Peyer's patch (tissue), 4 donors: ENCODE measurements around the gene ZNF710. TPM values are rescaled to one million over a fixed set of nuclear protein-coding genes. Genes with fewer than 3 reads are reported as not detected.

Source experiments
- DNase-seq, 3 donors: peaks; one replicate each; pipeline ENCODE4 v3.0.0-alpha.2; 2017 to 2019
- H3K27ac ChIP-seq, 4 donors: fragments of 200-600 bp; sonication (generic); one replicate each; pipeline ENCODE4 v1.5.1; 2016 to 2019
- H3K27me3 ChIP-seq, 2 donors: fragments of 200-600 bp; sonication (generic); one replicate each; pipeline ENCODE4 v1.5.1; 2019
- H3K36me3 ChIP-seq, 3 donors: fragments of 200-600 bp; sonication (generic); one replicate each; pipeline ENCODE4 v1.5.1; 2016 to 2019
- H3K4me1 ChIP-seq, 4 donors: fragments of 200-600 bp; sonication (generic); one replicate each; pipeline ENCODE4 v1.5.1; 2016 to 2019
- H3K4me3 ChIP-seq, 4 donors: fragments of 200-600 bp; sonication (generic); 1 replicate in 3 of 4; 2 replicates in 1 of 4; pipeline ENCODE4 v1.5.1; 2016 to 2019; ENCODE audit warnings: mild to moderate bottlenecking in 1 of 4
- H3K9me3 ChIP-seq, 4 donors: fragments of 200-600 bp; sonication (generic); one replicate each; pipeline ENCODE4 v1.5.1; 2016 to 2019; ENCODE audit warnings: mild to moderate bottlenecking in 1 of 4
- POLR2A ChIP-seq, 2 donors: fragments of 450-650 bp; IDR thresholded peaks; one replicate each; pipeline ENCODE4 v1.5.1; 2017; ENCODE audit warnings: antibody characterized with exemption in 2 of 2, mild to moderate bottlenecking in 2 of 2, moderate library complexity in 2 of 2
- total RNA-seq, 4 donors: library from RNA; depleted of rRNA; stranded (reverse); fragments of >200 nt; gene quantifications; one replicate each; pipeline ENCODE4 v1.1.0, GENCODE V29; 2016
- TF ChIP-seq, protein P1 (sequence below), 6 experiments: fragments of 450-650 bp in 4 of 6; fragments of 200-600 bp in 2 of 6; sonication (generic) in 1 of 6; IDR thresholded peaks; one replicate each; pipeline ENCODE4 v1.5.1; 2017 to 2019; ENCODE audit warnings: antibody characterized with exemption in 6 of 6, mild to moderate bottlenecking in 3 of 6, moderate library complexity in 1 of 6

The ZNF710 gene
- total RNA-seq, 4 donors from 2014 or later, result 19.8 to 31.3 (median 23.2) TPM

DNA sequence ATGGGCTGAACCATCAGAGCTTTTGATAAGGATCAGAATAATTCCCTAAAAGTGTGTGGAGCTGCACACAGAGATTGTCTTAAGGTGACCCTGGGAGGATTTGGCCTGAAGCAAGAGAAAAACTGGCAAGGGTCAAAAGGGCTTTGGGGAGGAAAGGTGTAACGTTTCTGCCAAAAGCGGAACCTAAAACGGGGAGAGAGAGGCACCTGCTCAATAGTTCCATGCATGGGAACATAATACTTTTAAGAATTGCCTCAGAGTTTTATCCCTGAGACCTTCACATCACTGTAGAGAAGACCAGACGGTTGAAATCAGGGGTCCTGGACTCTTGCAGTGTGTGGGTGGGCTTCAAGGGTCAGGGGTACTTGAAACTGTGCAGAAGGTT lies 5.9 kb downstream of the ZNF710 start:
- Histone ChIP-seq H3K36me3 (no peaks in the 10 kb centered on the region), H3K27ac (no peak overlapping the region), H3K9me3 (peaks cover 0 to 5% (median 0%) of the 10 kb centered on the region in 4 donors), H3K4me3 (no peak overlapping the region), H3K4me1 (peaks cover 0 to 51% (median 4%) of the 10 kb centered on the region in 4 donors), H3K27me3 (no peaks in the 10 kb centered on the region)
- no peak for DNase-seq
- TF ChIP-seq, protein P1, sequence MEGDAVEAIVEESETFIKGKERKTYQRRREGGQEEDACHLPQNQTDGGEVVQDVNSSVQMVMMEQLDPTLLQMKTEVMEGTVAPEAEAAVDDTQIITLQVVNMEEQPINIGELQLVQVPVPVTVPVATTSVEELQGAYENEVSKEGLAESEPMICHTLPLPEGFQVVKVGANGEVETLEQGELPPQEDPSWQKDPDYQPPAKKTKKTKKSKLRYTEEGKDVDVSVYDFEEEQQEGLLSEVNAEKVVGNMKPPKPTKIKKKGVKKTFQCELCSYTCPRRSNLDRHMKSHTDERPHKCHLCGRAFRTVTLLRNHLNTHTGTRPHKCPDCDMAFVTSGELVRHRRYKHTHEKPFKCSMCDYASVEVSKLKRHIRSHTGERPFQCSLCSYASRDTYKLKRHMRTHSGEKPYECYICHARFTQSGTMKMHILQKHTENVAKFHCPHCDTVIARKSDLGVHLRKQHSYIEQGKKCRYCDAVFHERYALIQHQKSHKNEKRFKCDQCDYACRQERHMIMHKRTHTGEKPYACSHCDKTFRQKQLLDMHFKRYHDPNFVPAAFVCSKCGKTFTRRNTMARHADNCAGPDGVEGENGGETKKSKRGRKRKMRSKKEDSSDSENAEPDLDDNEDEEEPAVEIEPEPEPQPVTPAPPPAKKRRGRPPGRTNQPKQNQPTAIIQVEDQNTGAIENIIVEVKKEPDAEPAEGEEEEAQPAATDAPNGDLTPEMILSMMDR (IDR thresholded peaks at IDR 0.05), result no peak
- no peak for TF ChIP-seq POLR2A (IDR thresholded peaks at IDR 0.05)

DNA sequence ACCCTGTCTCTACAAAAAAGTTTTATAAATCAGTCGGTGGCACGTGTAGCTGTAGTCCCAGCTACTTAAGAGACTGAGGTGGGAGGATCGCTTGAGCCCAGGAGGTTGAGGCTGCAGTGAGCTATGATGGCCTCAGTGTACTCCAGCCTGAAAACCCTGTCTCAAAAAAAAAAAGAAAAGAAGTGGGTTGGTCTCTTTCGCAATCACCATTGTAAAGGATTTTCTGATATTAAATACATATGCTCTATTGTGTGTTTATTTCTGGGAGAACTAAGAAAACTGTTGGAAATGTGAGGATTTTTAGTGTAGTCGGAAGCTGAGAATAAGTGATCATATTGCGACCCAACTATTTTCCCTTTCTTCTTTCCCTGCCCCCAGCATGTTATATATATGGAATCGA lies 7.5 kb downstream of the ZNF710 start:
- DNase-seq, result no peak
- no peak overlapping the region for H3K27ac ChIP-seq
- H3K27me3 ChIP-seq, result no peaks in the 10 kb centered on the region
- H3K4me3 ChIP-seq, result no peak overlapping the region
- TF ChIP-seq POLR2A (IDR thresholded peaks at IDR 0.05), result no peak
- TF ChIP-seq, protein P1 (IDR thresholded peaks at IDR 0.05), result no peak
- H3K4me1 ChIP-seq, result peaks cover 0 to 43% (median 7%) of the 10 kb centered on the region in 4 donors
- H3K36me3 ChIP-seq, result no peaks in the 10 kb centered on the region
- H3K9me3 ChIP-seq, result peaks cover 0 to 7% (median 0%) of the 10 kb centered on the region in 4 donors

DNA sequence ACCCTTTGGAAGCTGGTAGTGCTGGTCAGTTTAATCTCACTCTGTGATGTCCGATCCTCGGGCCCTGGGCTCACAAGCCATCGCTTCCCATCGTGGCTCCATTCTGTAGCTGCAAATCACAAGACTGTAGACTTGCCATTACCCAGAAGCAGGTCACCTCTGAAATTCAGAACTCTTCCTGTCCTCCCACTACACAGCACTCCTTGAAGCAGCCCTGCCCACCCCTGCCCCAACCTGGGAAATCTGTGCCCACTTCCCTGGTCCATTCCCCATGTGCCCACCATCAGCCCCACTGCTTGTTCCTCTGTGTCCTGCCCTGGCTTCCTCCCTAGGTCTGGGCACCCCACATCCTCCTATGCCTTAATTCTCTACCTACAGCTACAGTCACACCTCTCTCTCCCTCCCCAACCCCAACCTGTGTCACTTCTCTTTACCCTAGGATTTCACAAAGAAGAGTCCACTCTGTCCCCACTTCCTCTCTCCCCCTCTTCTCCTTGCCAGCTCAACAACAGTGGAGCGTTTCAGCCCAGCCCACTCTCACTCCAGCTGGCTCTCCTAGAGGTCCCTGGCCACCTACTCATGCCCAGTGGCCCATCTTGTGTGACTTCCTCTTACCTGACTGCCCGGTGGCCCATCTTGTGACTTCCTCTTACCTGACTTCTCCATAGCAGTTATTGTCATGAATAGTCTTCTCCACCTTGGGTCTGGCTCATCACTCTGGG lies 8.3 kb downstream of the ZNF710 start:
- peaks cover 0 to 38% (median 8%) of the 10 kb centered on the region in 4 donors for H3K4me1 ChIP-seq
- TF ChIP-seq, protein P1 (IDR thresholded peaks at IDR 0.05), result no peak
- no peak for TF ChIP-seq POLR2A (IDR thresholded peaks at IDR 0.05)

DNA sequence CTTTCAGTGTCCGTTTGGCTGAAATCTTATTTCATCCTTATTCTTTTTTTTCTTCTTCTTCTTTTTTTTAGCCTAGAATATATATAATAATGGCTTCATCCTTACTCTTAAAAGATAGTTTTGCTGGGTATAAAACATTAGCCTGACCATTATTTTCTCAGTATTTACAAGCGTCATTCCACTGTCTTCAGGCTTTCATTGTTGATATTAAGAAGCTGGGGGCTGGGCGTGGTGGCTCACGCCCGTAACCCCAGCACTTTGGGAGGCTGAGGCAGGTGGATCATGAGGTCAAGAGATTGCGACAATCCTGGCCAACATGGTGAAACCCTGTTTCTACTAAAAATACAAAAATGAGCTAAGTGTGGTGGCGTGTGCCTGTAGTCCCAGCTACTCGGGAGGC lies 10.6 kb downstream of the ZNF710 start:
- H3K4me1 ChIP-seq, result peaks cover 4 to 24% (median 7%) of the 10 kb centered on the region in 4 donors
- no peaks in the 10 kb centered on the region for H3K27me3 ChIP-seq
- H3K27ac ChIP-seq, result no peak overlapping the region
- no peak overlapping the region for H3K4me3 ChIP-seq
- TF ChIP-seq POLR2A (IDR thresholded peaks at IDR 0.05), result no peak
- TF ChIP-seq, protein P1 (IDR thresholded peaks at IDR 0.05), result no peak
- H3K36me3 ChIP-seq, result no peaks in the 10 kb centered on the region
- peaks cover 0 to 7% (median 0%) of the 10 kb centered on the region in 4 donors for H3K9me3 ChIP-seq
- peak in 1 of 3 donors; percentile 21 for DNase-seq

More for the DNA sequence above, 8.3 kb downstream of the ZNF710 start:
- Histone ChIP-seq H3K9me3 (peaks cover 0 to 7% (median 0%) of the 10 kb centered on the region in 4 donors), H3K36me3 (no peaks in the 10 kb centered on the region), H3K27ac (peak overlapping the region in 1 of 4 donors; percentile 8), H3K4me3 (no peak overlapping the region), H3K27me3 (no peaks in the 10 kb centered on the region)
- peak in 1 of 3 donors; percentile 39 for DNase-seq

DNA sequence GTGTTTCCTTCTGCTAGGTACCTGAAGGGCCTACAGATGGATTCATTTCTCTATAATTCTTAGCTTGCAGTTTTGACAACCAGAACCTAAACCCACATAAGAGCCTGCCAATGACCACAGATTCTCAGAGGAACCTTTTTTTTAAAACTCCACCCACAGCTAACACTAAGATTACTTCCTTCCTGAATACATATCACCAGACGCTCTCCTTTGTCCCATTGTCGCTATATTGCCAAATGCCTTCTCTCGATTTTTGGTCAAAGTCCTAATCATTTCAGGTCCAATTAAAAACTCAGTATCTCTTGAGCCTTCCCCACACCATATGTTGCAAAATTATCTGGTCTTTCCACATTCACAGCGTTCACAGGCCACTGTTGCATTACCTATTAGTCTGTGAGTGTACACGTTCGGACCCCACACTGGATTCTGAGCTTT lies 12.4 kb downstream of the ZNF710 start:
- peaks cover 4 to 22% (median 7%) of the 10 kb centered on the region in 4 donors for H3K4me1 ChIP-seq

More for the DNA sequence above, 12.4 kb downstream of the ZNF710 start:
- no peak overlapping the region for H3K4me3 ChIP-seq
- H3K36me3 ChIP-seq, result no peaks in the 10 kb centered on the region
- H3K27me3 ChIP-seq, result no peaks in the 10 kb centered on the region
- H3K9me3 ChIP-seq, result peaks cover 0 to 7% (median 0%) of the 10 kb centered on the region in 4 donors
- H3K27ac ChIP-seq, result peak overlapping the region in 1 of 4 donors; percentile 54
- TF ChIP-seq POLR2A (IDR thresholded peaks at IDR 0.05), result no peak
- TF ChIP-seq, protein P1 (IDR thresholded peaks at IDR 0.05), result no peak
- peak in 1 of 3 donors; percentile 42 for DNase-seq
